ENCODE results near the gene ARL6IP1.

The ARL6IP1 gene

GRCh38 chr16:18803569-18804462 lies 2.5 kb upstream of the ARL6IP1 start:
- DNase-seq (ENCODE audit: low read depth, low spot score): no peak
- peaks cover 20% of the 10 kb centered on the region for H3K36me3 ChIP-seq (ENCODE audit: insufficient read depth, low read length)
- H3K9me3 ChIP-seq (ENCODE audit: low read depth, low read length): no peaks in the 10 kb centered on the region
- TF ChIP-seq EZH2 (IDR thresholded peaks at IDR 0.05) (no peak), FOXP2 (optimal IDR thresholded peaks at IDR 0.05; ENCODE audit: control extremely low read depth, extremely low read length, insufficient read depth) (no peak), POLR2AphosphoS5 (IDR thresholded peaks at IDR 0.05; ENCODE audit: borderline replicate concordance, low read depth, low read length) (no peak)
- peak overlapping the region; percentile 60 for H3K4me3 ChIP-seq
- H3K9ac ChIP-seq (ENCODE audit: insufficient read length): peak overlapping the region; percentile 66
- peak overlapping the region; percentile 93 for H3K27ac ChIP-seq

GRCh38 chr16:18802767-18803343 lies 1.5 kb upstream of the ARL6IP1 start:
- no peak for DNase-seq (ENCODE audit: low read depth, low spot score)
- no peak for TF ChIP-seq POLR2AphosphoS5 (IDR thresholded peaks at IDR 0.05; ENCODE audit: borderline replicate concordance, low read depth, low read length)
- no peak for TF ChIP-seq FOXP2 (optimal IDR thresholded peaks at IDR 0.05; ENCODE audit: control extremely low read depth, extremely low read length, insufficient read depth)
- TF ChIP-seq EZH2 (IDR thresholded peaks at IDR 0.05): no peak
- Histone ChIP-seq H3K4me3 (no peak overlapping the region), H3K36me3 (ENCODE audit: insufficient read depth, low read length) (peaks cover 20% of the 10 kb centered on the region), H3K27ac (peak overlapping the region; percentile 93), H3K9me3 (ENCODE audit: low read depth, low read length) (no peaks in the 10 kb centered on the region), H3K9ac (ENCODE audit: insufficient read length) (peak overlapping the region; percentile 35)

- Histone ChIP-seq H3K4me3 (peak overlapping the region; percentile 78), H3K36me3 (ENCODE audit: insufficient read depth, low read length) (peaks cover 37% of the 10 kb centered on the region), H3K9ac (ENCODE audit: insufficient read length) (peak overlapping the region; percentile 93), H3K27ac (no peak overlapping the region; the same call in 1 of the 2 replicates), H3K9me3 (ENCODE audit: low read depth, low read length) (no peaks in the 10 kb centered on the region)
- no peak for DNase-seq (ENCODE audit: low read depth, low spot score)
- no peak for TF ChIP-seq POLR2AphosphoS5 (IDR thresholded peaks at IDR 0.05; ENCODE audit: borderline replicate concordance, low read depth, low read length)
- TF ChIP-seq EZH2 (IDR thresholded peaks at IDR 0.05): no peak
- no peak for TF ChIP-seq FOXP2 (optimal IDR thresholded peaks at IDR 0.05; ENCODE audit: control extremely low read depth, extremely low read length, insufficient read depth)
Measured at GRCh38 chr16:18800775-18801144, 589 bp downstream of the ARL6IP1 start.

- TF ChIP-seq POLR2AphosphoS5 (IDR thresholded peaks at IDR 0.05; ENCODE audit: borderline replicate concordance, low read depth, low read length): no peak
- no peak for TF ChIP-seq FOXP2 (optimal IDR thresholded peaks at IDR 0.05; ENCODE audit: control extremely low read depth, extremely low read length, insufficient read depth)
- TF ChIP-seq EZH2 (IDR thresholded peaks at IDR 0.05): no peak
- Histone ChIP-seq H3K4me3 (peak overlapping the region; percentile 78), H3K9me3 (ENCODE audit: low read depth, low read length) (no peaks in the 10 kb centered on the region), H3K36me3 (ENCODE audit: insufficient read depth, low read length) (peaks cover 42% of the 10 kb centered on the region), H3K9ac (ENCODE audit: insufficient read length) (peak overlapping the region; percentile 93), H3K27ac (no peak overlapping the region)
- DNase-seq (ENCODE audit: low read depth, low spot score): no peak
Measured at GRCh38 chr16:18800293-18800692, 1.1 kb downstream of the ARL6IP1 start.

GRCh38 chr16:18799500-18799899 lies 1.8 kb downstream of the ARL6IP1 start:
- Histone ChIP-seq H3K27ac (no peak overlapping the region), H3K9ac (ENCODE audit: insufficient read length) (peak overlapping the region; percentile 93), H3K4me3 (peak overlapping the region; percentile 78), H3K36me3 (ENCODE audit: insufficient read depth, low read length) (peaks cover 50% of the 10 kb centered on the region), H3K9me3 (ENCODE audit: low read depth, low read length) (no peaks in the 10 kb centered on the region)
- DNase-seq (ENCODE audit: low read depth, low spot score): no peak
- TF ChIP-seq POLR2AphosphoS5 (IDR thresholded peaks at IDR 0.05; ENCODE audit: borderline replicate concordance, low read depth, low read length): no peak
- TF ChIP-seq FOXP2 (optimal IDR thresholded peaks at IDR 0.05; ENCODE audit: control extremely low read depth, extremely low read length, insufficient read depth): no peak
- no peak for TF ChIP-seq EZH2 (IDR thresholded peaks at IDR 0.05)

- Histone ChIP-seq H3K4me3 (no peak overlapping the region), H3K27ac (no peak overlapping the region), H3K9me3 (ENCODE audit: low read depth, low read length) (no peaks in the 10 kb centered on the region), H3K36me3 (ENCODE audit: insufficient read depth, low read length) (peaks cover 66% of the 10 kb centered on the region), H3K9ac (ENCODE audit: insufficient read length) (peak overlapping the region; percentile 20)
- no peak for DNase-seq (ENCODE audit: low read depth, low spot score)
- TF ChIP-seq POLR2AphosphoS5 (IDR thresholded peaks at IDR 0.05; ENCODE audit: borderline replicate concordance, low read depth, low read length) (no peak), FOXP2 (optimal IDR thresholded peaks at IDR 0.05; ENCODE audit: control extremely low read depth, extremely low read length, insufficient read depth) (no peak), EZH2 (IDR thresholded peaks at IDR 0.05) (no peak)
Measured at GRCh38 chr16:18797746-18798145, 3.6 kb downstream of the ARL6IP1 start.

GRCh38 chr16:18796377-18796776 lies 5.0 kb downstream of the ARL6IP1 start:
- Histone ChIP-seq H3K27ac (0 out of 2 replicates have a peak overlapping the region, but pooled peaks have one; percentile 15), H3K9ac (ENCODE audit: insufficient read length) (no peak overlapping the region), H3K4me3 (no peak overlapping the region), H3K9me3 (ENCODE audit: low read depth, low read length) (no peaks in the 10 kb centered on the region), H3K36me3 (ENCODE audit: insufficient read depth, low read length) (peaks cover 79% of the 10 kb centered on the region)
- no peak for TF ChIP-seq EZH2 (IDR thresholded peaks at IDR 0.05)
- no peak for DNase-seq (ENCODE audit: low read depth, low spot score)

GRCh38 chr16:18792836-18793433 lies 8.4 kb downstream of the ARL6IP1 start:
- no peak overlapping the region for H3K9ac ChIP-seq (ENCODE audit: insufficient read length)
- DNase-seq (ENCODE audit: low read depth, low spot score): no peak
- peak overlapping the region; percentile 33 for H3K27ac ChIP-seq
- peaks cover 87% of the 10 kb centered on the region for H3K36me3 ChIP-seq (ENCODE audit: insufficient read depth, low read length)
- no peak overlapping the region for H3K4me3 ChIP-seq
- TF ChIP-seq POLR2AphosphoS5 (IDR thresholded peaks at IDR 0.05; ENCODE audit: borderline replicate concordance, low read depth, low read length) (no peak), EZH2 (IDR thresholded peaks at IDR 0.05) (no peak), FOXP2 (optimal IDR thresholded peaks at IDR 0.05; ENCODE audit: control extremely low read depth, extremely low read length, insufficient read depth) (no peak)
- no peaks in the 10 kb centered on the region for H3K9me3 ChIP-seq (ENCODE audit: low read depth, low read length)

Measured in SK-N-MC (cell line).